ENCODE data around the gene AGBL1.

The AGBL1 gene

DNA sequence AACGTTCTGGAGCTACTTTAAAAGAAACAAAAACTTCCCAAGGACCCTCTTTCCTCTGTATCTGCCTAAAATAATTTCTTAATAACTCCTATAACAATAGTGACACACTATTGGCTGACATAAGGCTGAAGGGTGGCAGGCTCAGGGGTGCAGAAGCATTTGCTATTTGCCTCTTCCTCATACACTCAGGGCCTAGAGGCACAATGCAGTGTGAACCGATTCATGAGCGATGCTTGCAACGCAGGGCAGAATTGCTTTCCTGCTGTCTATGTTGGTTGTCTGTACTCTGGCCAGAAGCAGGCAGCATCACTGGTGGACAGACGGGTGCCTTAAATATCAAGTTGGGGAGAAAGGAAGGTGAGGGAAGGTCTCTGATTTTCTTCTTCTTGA is 157.4 kb downstream of the AGBL1 start:
- no peak for DNase-seq (ENCODE audit: low read depth)

DNA sequence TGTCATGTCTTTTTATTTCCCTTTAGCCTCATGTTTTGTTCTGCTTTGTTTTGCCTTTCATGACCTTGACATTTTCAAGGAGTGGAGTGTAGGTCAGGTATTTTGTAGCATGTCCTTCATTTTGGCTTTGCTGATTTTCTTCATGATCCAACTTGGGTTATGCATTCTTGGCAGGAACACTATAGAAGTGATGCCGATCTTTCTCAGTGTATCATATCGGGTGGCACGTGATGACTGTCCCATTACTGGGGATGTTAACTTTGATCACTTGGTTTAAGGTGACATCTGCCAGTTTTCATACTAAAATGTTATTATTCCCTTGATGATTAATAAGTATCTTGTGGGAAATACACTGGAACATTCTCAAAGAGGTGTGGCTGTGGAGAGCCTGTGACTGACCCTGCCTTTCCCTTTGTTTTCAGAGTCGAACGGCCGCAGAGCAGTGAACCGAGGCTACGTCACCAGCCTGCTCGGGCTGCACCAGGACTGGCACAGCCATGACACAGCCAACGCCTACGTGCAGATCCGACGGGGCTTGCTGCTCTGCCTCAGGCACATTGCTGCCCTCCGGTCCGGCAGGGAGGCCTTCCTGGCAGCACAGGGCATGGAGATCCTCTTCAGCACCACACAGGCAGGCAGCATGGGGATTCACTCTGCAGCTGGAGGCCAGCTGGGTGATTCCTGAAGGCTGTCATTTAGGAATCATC is 167.7 kb downstream of the AGBL1 start:
- DNase-seq (ENCODE audit: low read depth), result no peak

DNA sequence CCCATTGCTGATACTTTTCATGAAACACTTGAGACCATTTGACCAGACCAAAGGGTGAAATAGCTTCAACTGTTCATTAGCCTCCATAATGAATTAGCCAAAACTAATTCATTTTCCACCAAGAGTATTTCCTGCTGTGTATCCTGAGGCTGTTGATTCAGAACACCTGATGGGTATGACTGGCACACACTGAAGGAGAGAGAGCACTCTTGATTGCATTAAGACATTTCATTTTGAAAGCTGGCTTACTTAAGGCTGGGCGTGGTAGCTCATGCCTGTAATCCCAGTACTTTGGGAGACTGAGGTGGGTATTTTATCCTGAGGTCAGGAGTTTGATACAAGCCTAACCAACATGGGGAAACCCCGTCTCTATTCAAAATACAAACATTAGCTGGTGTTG is 175.6 kb downstream of the AGBL1 start:
- DNase-seq (ENCODE audit: low read depth), result no peak

- no peak for DNase-seq (ENCODE audit: low read depth)
Observed at GRCh38 chr15:86256628-86257027, 177.0 kb downstream of the AGBL1 start.

DNA sequence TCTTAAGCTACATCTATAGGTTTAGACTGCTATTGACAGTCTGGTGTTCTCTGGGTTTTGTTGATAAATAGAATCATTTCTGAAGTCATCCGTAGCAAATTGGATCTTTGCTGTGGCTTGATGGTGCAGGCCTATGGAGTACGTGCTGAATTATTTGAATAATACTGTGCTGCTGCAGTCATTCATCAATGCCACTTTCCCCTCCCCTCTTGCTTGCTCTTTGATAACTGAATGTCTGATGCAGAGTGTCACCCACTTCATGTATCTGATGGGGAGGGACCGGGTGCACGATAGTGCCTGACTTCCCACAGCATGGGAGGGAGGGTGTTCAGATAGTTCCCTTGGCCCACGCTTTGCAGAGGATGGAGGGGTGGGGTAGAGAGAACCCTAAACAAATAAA is 179.9 kb downstream of the AGBL1 start:
- no peak for DNase-seq (ENCODE audit: low read depth)

DNA sequence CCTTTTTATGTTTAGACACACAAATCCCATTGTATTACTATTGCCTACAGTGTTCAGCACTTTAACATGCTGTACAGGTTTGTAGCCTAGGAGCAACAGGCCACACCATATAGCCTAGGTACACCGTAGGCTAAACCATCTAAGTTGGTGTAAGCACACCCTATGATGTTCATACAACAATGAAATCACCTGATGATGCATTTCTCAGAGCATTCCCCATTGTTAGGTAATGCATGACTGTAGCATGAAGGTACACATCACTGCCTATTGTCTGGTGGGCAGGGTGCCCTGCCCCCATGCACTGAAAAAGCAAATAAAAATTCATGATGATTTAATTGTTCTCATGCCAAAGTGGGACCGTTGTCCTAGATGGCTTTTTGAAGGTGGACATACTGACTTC is 183.6 kb downstream of the AGBL1 start:
- DNase-seq (ENCODE audit: low read depth), result no peak

GRCh38 chr15:86266896-86267484 is 187.3 kb downstream of the AGBL1 start:
- DNase-seq (ENCODE audit: low read depth), result no peak

- no peak for DNase-seq (ENCODE audit: low read depth)
Observed at GRCh38 chr15:86267892-86268291, 188.2 kb downstream of the AGBL1 start.

GRCh38 chr15:86268558-86268957 is 188.9 kb downstream of the AGBL1 start:
- DNase-seq (ENCODE audit: low read depth), result no peak

GRCh38 chr15:86273309-86273708 is 193.6 kb downstream of the AGBL1 start:
- DNase-seq (ENCODE audit: low read depth), result no peak

DNA sequence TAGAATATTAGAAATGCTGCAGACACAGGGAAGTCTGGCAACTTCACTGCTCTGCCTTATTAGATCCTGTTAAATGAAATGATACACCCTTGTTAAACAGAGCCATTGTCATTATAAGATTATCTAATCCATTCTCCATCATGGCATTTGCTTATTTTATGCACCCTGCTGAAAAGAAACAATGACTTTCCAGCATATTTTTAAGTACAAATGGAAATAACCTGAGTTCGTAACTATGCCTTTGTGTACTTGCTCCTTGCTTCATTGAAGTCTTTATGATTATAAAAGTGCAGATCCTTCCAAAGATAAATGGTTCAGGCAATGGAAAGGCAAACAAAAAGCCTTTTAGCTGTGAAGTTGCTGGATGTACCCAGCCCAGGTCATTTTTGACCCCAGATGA is 195.7 kb downstream of the AGBL1 start:
- DNase-seq (ENCODE audit: low read depth), result no peak

- DNase-seq (ENCODE audit: low read depth), result no peak
Observed at GRCh38 chr15:86278586-86278985, 198.9 kb downstream of the AGBL1 start.

DNA sequence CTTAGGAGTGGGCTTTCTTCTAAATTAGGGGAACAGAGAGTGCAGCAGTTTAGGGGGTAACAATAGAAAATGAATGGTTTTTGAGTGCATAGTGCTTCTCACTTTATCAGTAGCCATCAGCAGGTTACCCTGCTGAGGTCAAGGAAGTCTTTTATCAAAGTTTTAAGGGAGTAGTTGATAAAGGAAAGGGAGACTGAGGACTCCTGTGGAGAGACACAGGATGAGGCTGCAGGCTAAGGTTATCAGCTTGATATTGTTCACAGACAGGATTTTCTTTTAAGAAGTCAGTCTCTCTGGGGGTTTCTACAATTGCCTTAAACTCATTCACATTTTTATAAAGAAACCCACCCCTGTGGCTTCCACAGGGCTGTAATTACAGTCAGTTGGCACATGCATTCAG is 205.0 kb downstream of the AGBL1 start:
- DNase-seq (ENCODE audit: low read depth), result no peak

GRCh38 chr15:86295511-86295910 is 215.8 kb downstream of the AGBL1 start:
- no peak for DNase-seq (ENCODE audit: low read depth)

DNA sequence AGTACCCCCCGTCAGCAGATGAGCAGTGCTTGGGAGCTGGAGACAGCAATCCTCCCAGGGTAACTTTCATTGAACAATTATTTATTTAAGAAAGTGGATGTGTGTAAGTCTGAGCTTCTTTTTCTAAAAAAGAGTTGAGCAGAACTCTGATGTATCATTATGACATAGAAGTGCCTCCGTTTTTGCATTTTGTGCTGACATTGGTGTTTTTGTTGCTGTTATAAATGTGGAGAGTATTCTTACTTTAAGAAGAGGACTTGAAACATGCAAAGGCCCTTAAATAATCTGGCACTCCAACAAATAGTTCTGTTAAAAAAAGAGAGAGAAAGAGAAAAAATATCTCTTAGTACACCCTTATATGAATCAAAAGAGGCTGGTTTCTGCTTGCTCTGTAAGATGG is 217.1 kb downstream of the AGBL1 start:
- DNase-seq (ENCODE audit: low read depth), result no peak

DNA sequence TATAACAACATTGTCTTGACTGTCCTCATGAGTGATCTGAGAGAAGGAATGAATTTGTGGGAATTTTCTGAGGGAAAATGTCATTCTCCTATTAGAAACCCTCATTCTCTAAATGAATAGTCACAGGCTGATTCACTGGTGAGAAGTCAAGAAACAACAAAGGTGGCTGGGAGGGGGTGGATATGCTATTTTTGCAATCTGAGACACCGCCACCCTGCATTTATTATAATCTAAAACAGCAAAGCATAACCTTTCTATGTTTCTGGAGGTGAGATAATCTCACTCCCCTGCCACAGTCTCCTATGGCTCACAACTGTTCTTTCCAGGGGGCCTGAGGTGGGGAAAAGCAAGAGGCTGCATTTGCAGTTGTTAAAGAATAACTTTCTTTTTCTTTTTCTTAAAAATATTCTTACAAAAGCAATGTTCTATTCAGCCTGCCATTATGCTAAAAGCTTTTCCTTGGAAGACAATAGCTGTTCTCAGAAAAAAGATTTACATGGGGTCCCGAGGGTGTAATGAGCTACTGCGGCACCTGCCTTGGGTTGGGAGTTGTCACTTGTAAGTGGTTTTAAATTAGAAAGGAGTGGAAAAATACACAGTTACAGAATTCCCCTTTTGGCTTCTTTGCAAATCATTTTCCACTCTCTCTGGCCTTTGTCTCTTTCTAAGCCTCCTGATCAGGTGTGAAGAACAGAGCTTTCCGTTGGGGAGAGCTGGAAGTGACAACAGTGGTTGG is 220.9 kb downstream of the AGBL1 start:
- no peak for DNase-seq (ENCODE audit: low read depth)

DNA sequence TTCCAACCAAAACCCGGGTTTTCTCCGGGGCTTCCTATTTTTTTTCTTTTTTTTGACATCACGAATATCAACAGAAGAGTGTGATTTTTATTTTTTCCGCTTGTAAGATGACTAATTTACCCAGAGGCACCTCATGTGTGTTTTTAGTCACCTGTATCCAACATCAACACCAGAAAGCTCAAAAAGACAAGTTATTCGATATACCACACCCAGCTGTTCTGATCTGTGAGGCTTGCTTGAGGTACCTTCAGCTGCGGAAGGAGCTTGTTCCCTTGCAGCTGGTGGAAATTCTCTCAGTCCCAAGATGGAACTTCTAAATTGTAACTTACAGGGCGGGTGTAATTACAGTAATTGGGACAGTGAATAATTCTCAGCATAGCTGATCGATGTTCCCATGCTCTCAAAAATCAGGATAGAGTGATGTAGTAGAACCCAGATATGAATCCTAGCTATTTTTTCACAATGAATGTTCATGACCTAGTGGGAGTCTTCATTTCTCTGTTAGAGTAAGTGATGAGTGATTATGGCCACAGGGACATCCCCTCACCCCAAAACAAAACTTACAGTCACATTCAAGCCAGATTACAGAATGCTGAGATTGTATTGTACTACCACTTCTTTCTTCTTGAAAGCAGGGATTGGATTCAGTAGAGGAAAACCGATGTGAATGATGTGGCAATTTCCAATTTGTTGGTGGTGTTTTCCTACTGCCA is 232.1 kb downstream of the AGBL1 start:
- DNase-seq (ENCODE audit: low read depth), result no peak

- no peak for DNase-seq (ENCODE audit: low read depth)
Observed at GRCh38 chr15:86312486-86312885, 232.8 kb downstream of the AGBL1 start.

GRCh38 chr15:86316216-86316615 is 236.5 kb downstream of the AGBL1 start:
- no peak for DNase-seq (ENCODE audit: low read depth)

DNA sequence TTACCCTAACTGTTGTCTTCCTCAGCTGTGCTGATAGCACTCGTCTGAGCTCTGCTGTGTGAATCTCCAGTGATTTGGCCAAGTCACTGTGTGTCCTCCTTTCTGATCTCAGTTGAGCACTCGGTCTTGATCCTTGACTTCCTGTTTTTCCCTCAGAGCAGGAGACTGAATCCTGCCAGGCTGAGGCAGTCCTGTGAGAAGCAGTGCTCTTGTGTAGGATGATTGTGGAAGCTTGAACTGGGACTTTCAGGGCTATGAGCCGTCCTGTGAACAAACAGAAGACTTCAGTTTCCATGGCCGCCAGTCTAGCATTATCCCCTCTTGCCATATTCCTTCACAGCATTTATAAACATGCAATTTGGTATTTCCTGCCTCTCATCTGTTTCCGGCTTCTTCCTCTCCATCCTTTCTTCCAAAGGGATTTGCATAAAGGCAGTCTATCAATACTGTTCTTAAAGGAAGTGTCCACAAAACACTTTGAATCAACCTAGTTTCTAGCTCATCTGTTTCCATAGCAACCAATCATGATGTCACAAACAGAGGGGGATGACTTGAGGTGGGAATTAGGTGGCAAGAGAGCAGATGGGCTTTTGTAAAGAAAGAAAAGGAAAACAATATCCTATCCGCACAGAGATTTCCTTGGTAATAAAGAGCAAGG is 237.2 kb downstream of the AGBL1 start:
- no peak for DNase-seq (ENCODE audit: low read depth)

DNA sequence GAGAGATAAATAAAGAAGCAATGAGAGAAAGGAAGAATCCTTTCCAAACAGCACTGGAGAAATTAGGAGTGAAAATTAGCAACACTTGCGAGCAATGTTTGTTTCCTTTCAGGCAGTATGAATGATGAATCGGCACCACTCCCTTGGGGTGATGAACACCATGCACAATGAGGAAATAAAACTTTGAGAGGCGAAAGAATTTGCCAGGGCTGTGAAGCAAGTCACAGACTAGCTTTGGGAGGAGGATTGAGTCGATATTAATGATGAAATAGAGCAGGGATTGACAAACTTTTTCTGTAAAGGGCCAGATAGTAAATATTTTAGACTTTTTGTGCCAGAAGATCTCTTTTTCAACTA is 237.7 kb downstream of the AGBL1 start:
- no peak for DNase-seq (ENCODE audit: low read depth)

- no peak for DNase-seq (ENCODE audit: low read depth)
Observed at GRCh38 chr15:86322629-86323028, 243.0 kb downstream of the AGBL1 start.
